HG03342 (cell line): ENCODE measurements around the gene OTOGL.

ENCODE experiments used
- ATAC-seq: cut with Tn5 transposase; IDR thresholded peaks from one replicate; pipeline ENCODE4 v1.9.1; 2021; ENCODE audit warnings: mild to moderate bottlenecking, moderate library complexity; ENCODE audit not compliant: unreplicated experiment

Gene OTOGL, protein sequence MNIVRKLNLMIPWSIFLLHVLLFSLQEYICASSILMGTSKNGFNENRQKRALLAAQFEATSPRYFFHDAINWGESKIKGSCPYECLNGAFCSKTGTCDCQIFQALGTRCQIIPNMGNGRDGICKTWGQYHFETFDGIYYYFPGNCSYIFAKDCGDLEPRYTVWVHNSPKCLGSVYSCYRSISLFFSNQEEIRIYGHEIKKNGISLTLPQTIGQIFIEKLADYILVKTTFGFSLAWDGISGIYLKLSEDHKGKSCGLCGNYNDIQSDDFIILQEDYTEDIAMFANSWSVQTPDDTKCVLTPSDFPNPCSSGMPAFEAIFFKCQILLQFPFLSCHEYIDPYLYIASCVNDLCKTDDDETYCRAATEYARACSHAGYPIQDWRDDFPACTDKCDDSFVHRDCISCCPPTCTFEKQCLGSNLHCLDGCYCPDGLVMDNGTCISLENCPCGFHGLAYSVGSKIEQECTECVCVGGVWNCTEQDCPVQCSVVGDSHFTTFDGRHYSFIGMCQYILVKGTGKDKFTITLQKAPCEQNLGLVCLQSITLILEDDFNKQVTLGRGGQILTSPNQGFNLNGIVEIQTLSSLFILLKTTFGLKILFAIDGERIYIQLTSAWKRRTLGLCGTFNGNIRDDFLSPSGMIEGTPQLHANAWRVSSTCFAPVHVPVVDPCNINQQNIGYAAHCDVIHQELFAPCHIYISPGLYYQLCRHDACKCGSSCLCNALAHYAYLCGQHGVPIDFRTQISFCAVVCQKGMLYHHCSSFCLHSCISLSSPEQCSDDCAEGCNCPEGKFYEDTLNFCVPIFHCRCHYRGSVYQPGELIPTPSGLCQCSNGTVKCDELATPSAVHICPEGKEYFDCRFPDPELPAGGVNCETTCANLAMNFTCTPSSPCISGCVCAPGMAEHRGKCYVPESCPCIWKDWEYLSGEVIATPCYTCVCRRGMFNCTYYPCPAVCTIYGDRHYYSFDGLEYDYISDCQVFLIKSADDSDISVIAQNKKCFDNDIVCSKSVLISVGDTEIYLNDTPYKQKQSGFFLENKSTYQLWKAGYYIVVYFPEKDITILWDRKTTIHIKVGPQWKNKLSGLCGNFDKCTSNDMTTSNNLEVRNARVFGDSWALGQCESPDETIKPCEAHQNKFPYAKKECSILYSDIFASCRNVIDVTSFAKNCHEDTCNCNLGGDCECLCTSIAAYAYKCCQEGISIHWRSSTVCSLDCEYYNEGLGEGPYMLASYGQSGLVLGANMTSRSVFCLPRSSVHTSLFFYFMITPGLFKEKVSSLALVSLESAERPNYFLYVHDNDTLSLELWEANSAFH (N-terminal part only)

DNA sequence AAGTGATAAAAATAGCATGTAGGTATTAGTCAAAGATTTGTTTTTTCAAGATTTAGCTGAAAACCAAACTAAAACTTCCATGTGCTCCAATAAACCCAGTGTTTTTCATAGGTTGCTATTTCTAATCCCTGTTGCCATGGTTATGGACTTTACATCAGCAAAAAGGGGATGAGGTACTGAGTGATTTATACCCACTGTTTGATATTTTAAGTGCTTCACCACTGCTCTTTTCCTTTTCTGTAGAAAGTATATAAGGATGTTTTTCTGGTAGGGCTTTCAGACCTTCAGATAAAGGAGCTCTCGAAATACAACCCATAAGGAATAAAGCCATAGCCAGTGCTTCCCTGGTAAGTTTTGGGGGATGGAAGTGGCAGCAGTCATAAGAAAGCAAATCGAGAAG, at the start of gene OTOGL:
Gene OTOGL, plus strand, starts transcription at position 279 of the 400 bp plus-strand sequence. CDS start 109,895 bp downstream, outside the sequence.
- ATAC-seq, result no peak

DNA sequence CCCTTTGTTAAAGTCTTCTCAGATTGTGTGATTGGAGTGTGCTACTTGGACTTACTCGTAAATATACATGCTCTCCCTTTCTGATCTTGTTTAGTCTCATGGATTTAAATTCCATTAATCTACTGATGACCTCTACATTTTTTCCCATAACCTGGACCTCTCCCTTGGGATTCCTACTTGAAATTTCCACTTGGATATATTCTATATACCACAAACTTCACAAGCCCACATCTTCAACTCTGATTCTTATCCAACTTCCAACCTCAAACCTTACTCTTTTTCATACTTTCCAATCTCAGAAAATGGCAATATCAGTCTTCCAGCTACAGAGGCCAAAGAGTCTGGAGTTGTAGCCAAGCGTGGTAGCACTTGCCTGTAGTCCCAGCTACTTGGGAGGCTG, 49.1 kb upstream of the OTOGL start:
- ATAC-seq, result no peak

DNA sequence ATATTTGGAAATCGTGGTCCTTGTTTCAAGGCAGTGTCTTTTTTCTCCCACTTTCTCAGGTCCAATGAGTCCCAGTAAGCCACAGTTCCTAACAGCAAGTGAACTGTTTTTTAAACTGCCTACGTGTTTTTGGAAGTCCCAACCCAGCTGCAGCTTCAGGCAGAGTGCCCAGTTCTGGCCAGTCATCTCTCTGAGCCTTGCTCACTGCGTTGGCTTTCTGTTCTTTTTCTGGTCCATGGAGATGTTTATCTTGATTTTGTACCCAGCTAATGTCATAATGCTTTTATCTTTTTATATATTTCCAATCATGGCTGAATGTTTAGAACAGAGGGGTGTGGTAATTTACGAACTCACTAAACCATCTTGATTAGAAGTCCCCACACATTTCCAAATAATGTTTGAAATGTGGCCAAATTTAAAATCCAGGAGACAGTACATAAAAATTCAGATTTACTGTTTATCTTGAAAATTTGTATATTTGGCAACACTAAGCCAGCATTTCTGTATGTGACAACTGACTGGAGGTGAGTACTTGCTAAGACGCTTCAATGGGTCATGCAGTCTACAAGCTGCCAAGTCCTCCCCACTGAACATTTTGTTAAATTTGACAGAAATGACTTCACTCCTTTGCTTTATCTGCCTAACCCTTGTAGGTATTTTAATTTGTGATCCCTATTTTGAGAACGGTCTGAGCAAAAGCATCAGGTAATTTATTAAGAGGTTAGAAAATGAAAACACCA, 46.1 kb upstream of the OTOGL start:
- ATAC-seq, result no peak

DNA sequence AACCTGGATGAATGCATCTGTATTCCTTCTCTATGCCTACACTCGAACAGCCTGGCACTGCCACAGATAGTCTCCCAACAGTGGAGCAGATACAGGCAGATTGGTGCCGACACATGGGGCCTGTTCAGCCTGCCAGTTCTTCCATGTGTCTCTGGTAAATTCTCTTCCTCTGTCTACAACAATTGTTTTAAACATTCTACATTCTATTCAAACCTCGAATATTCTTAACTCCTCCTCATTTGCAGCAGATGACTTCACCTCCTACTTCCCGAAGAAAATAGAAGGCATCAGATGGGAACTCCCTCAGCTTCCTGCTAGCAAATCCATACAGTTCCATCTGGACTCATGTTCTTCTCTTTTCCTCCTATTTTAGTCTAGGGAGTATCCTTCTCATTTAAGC, 43.1 kb upstream of the OTOGL start:
- ATAC-seq, result no peak

DNA sequence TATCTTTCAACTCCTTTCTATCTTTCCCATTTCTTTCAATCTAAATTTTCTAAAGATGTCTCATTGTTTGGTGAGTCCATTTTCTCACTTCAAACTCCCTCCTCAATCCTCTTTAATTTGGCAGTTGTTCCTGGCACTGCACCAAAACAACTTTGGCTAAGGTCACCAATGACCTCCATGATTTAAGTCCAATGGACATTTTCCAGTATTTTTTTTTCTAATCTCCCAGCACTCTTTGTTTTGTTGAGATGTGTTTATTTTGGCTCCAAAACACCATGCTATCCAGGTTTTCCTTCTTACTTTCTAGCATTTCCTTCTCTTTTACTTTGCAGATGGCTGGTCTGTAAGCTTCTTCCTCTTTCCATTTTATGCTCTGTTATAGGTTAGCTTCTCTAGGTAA, 42.5 kb upstream of the OTOGL start:
- ATAC-seq, result no peak

DNA sequence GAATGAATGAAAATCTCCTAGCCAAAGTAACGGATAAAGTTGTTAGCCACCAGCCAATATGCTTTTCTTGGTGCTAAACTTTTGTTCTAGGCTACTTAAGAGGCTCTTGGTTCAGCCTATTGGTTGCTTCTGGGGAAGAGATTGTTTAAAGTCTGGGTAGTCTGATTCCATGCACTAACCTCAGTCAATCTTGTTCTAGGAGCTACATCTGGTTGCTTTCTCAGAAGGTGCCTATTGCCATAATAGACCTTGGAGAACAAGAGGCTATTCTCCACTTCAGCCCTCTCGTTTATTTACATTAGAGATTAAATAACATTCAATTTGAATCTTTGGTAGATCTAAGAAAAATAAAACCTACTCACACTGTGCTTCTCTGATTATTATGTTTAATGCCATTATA, 40.8 kb upstream of the OTOGL start:
- no peak for ATAC-seq

DNA sequence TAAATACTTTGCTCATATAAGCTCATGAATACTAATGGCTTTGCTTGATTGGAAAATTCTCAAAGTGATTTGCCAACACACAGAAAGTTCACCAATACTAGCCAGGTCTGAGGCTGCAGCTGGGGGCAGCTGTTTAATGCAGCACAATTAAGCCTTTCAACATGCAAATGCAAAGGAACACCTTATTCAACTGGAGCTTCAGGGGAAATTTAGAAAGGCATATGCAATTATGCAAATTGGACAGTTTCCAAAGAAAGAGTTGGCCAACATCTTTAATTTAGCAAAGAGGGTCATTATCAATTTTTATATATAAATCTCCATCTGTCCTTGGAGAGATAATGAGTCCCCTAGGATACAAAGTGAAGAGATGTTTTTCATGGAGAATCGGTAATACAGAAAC, 40.2 kb upstream of the OTOGL start:
- ATAC-seq, result no peak

DNA sequence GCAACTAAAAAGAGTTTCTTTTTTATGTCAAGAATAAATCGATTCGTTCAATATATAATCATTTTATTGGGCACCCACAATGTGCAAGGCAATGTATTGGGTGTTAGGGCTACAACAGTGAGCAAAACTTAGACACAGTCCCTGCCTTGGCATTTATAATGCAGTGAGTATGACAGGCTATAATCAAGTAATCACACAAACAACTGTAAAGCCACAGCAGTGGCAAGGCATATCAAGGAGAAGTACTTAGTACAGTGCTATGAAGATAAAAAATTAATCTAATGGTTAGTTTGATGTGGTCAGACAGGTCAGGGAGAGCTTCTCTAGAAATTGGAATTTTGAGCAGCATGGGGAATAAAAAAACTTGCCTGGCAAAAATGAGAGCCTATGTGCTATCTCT, 39.5 kb upstream of the OTOGL start:
- ATAC-seq, result no peak

DNA sequence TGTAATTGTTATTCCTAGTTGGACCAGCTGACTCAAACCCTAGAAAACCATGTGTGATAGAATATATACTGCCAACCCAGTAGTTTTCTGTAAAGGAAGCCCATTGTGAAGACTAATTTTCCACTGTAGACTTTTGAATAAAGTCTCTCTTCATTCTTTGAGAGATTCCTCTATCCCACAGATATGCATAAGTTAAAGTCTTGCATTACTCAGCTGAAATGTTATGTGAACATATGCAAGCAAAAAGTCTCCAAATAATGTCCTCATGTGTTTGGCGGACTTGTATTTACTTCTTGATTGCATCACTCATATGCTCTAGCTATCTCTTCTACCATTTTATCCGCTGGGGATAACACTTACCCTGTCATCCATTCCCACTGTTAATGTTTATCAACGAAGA, 35.1 kb upstream of the OTOGL start:
- no peak for ATAC-seq

DNA sequence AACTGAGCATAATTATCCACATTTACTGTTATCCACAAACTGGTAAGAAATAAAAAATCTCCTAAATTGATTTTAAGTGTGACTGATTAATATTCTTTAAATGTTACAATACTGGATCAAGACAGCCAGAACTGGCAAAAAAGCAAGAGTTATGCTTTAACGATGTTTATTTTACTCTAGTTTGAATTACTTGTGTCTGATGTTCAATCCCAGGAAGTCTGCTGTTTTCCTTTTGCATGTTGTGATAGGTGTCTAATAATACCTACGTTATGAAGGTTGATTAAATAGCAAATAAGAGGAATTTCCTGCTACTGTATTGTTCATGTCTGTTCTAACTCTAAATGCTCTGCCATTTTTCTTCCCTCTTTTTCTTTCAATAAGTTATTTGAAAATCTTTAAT, 34.4 kb upstream of the OTOGL start:
- ATAC-seq, result no peak

DNA sequence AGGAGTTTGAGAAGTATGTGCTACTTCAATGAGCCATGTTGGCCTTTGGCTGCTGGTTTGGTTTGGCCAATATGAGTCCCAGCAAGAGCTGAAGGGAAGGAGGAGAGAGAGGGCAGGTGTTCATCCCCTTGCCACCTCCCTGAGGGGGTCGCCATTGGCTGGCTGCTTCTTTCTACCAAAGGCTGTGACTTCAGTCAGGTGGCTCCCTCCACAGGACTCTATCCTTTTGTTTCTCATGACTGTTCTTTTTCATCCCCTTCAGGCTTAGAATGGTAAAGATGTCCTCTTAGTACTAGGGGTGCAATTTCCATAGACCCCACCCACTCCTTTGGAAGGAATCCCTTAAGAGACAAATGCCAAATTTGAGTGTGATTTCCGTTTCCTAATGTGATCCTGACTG, 31.2 kb upstream of the OTOGL start:
- no peak for ATAC-seq

DNA sequence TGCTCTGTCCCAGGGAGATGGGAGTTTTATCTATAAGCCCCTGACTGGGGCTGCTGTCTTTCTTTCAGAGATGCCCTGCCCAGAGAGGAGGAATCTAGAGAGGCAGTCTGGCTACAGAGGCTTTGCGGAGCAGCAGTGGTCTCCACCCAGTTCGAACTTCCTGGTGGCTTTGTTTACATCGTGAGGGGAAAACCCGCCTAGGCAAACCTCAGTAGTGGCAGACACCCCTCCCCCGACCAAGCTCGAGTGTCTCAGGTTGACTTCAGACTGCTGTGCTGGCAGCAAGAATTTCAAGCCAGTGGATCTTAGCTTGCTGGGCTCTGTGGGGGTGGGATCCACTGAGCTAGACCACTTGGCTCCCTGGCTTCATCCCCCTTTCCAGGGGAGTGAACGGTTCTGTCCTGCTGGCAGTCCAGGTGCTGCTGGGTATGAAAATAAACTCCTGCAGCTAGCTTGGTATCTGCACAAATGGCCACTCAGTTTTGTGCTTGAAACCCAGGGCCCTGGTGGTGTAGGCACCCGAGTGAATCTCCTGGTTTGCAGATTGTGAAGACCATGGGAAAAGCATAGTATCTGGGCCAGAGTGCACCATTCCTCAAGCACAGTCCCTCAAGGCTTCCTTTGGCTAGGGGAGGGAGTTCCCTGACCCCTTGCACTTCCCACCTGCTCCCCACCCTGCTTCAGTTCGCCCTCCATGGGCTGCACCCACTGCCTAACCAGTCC, 15.3 kb upstream of the OTOGL start:
- ATAC-seq, result peak; percentile 66

DNA sequence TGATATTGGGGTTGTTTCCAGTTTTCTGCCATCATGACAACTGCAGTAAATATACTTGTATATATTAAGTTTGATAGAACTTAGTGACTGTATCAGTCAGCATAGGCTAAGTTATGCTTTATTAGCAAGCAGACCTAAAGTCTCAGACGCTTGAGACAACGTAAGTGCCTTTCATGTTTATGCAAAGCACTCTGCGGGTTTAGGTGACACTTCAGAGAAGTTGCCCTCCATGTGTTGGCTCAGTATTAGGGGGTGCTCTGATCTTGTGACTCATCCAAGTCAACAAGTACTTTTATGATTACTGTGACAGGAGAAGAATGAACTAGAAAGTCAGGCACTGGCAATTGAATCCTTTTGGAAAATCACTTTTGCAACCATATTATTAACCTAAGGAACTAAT, 13.3 kb upstream of the OTOGL start:
- no peak for ATAC-seq

DNA sequence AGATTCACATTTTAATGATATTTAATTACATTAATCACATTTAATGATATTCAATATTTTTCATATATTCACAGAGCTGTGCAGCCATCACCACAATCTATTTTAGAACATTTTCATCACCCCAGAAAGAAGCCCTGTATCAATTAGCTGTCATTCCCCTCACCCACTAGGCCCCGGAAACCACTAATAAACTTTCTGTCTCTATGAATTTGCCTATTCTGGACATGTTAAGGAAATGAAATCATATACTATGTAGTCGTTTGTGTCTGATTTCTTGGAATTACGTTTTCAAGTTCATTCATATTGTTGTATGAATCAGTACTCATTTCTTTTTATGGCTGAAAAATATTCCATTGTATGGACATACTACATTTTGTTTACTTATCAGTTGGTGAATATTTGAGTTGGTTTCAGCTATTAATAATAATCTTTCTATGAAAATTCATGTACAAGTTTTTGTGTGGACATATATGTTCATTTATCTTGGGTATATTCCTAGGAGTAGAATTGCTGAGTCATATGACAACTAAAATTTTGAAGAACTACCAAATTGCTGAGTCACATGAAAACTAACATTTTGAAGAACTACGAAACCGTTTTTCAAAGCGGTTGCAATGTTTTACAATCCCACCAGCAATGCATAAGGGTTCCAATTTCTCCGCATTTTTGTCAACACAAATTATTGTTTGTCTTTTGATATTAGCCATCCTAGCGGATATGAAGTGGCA, 11.7 kb upstream of the OTOGL start:
- ATAC-seq, result no peak

DNA sequence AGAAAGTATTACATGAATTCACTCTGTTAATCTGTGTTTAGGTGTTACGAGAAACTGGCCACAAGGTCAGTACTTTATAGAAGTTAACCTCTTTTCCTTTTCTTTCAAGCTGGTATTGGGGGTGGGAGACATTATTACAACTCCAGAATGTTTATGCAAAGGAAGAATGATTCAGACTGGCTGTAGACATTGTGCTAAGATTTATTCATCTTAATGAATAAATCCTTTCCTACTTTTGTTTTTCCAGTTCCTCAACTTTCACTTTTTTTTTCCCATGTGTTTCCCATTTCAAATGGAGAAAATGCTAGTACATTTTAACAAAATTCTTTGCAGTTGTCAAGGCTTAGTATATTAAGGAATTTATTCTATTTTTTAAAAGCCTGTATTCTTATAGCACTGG, 1.3 kb downstream of the OTOGL start:
- ATAC-seq, result no peak

DNA sequence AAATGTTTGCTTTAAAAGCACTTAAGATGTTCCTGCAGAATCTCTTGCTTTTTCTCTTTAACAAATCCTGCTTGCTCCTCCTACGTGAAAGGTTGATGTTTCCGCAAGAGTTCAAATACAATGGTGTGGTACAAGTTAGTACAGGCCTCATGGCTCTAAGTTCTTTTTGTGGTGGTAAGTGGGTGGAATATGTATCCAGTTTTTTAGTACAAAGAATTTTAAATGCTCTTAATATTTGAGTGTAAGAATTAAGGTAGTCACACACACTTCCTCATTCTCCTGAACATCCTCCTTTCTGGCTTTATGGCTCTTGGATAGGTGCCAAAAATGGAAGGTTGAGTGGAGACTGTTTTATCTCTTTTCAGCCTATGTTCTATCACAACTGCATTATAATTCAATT, 1.8 kb downstream of the OTOGL start:
- ATAC-seq, result no peak

DNA sequence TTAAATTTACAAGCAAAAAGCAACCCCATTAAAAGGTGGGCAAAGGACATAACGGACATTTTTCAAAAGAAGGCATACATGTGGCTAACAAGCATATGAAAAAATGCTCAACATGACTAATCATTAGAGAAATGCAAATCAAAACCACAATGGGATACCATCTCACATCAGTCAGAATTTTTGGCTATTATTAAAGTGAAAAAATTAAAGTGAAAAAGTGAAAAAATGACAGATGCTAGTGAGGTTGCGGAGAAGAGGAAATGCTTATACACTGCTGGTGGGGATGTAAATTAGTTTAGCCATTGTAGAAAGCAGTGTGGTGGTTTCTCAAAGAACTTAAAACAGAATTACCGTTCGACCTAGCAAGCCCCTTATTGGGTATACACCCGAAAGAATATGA, 7.9 kb downstream of the OTOGL start:
- no peak for ATAC-seq

DNA sequence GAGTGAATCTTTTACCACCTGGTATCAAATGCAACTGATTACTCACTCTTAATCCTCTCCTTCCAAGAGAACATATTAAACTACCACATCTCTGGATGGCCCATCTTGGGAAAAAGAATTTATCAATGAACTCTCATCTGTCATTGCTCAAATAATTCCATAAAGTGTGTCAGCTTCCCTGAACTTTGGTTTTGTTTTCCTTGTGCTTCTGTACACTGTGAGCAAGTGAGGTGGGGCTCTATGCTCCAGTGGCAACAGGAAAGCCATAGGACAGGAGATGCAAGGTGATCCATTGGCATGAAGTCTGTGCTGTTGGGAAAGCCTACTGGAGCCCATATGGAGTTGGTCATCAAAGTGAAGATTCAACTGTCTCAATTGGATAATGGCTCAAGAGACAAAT, 17.4 kb downstream of the OTOGL start:
- ATAC-seq, result no peak
